ENCODE results near the gene CFB.

CFB gene

GRCh38 chr6:31945507-31946369 is at the start of gene CFB:
TSS of gene CFB (plus strand) at chr6:31946095. CDS start at chr6:31946222, 127 bp downstream.
- Mint-ChIP-seq H3K36me3 (no peaks in the 10 kb centered on the region), H3K4me3 (no peak within 1 kb of the TSS)
- no peak for ATAC-seq

DNA sequence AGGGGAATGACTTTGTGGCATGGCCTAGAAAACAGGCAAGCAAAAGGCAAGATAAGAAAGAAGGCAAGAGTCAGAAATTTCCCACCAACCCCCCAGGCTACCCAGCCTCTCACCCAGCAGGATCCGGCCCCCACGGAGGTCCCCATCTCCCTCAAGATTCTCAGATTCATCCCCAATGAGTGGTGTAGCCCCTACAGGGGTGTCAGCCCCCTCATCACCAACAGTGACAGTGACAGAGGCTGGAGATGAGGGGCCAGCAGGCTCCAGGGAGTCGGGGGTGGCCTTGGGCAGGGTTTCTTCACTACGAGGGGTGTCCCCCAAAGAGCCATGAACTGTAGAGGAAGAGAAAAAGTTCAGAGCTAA is 49.4 kb upstream of the CFB start:
- no peaks in the 10 kb centered on the region for H3K9me3 Mint-ChIP-seq
- peaks cover 31% of the 10 kb centered on the region for H3K36me3 Mint-ChIP-seq
- peaks cover 35% of the 10 kb centered on the region for H3K4me1 Mint-ChIP-seq
- no peaks in the 10 kb centered on the region for H3K27me3 Mint-ChIP-seq
- H3K4me3 Mint-ChIP-seq, result peak overlapping the region; percentile 88
- peak overlapping the region; percentile 81 for H3K27ac Mint-ChIP-seq
- ATAC-seq, result no peak

More at GRCh38 chr6:31945507-31946369, at the start of gene CFB:
- Mint-ChIP-seq H3K4me1 (peaks cover 7% of the 10 kb centered on the region), H3K27ac (no peak within 1 kb of the TSS), H3K9me3 (no peaks in the 10 kb centered on the region), H3K27me3 (peaks cover 36% of the 10 kb centered on the region)

GRCh38 chr6:31896856-31897611 is 48.9 kb upstream of the CFB start:
- H3K9me3 Mint-ChIP-seq, result no peaks in the 10 kb centered on the region
- ATAC-seq, result peak; percentile 42
- H3K4me1 Mint-ChIP-seq, result peaks cover 35% of the 10 kb centered on the region
- peaks cover 25% of the 10 kb centered on the region for H3K36me3 Mint-ChIP-seq
- no peaks in the 10 kb centered on the region for H3K27me3 Mint-ChIP-seq
- H3K27ac Mint-ChIP-seq, result peak overlapping the region; percentile 91
- peak overlapping the region; percentile 94 for H3K4me3 Mint-ChIP-seq

- Mint-ChIP-seq H3K27ac (peak within 1 kb of the TSS; percentile 91), H3K4me1 (peaks cover 41% of the 10 kb centered on the region), H3K9me3 (no peaks in the 10 kb centered on the region), H3K4me3 (peak within 1 kb of the TSS; percentile 94), H3K27me3 (no peaks in the 10 kb centered on the region), H3K36me3 (peaks cover 17% of the 10 kb centered on the region)
- peak; percentile 74 for ATAC-seq
These were observed 48.1 kb upstream of the CFB start, which contains the start of gene EHMT2 for GRCh38 chr6:31897612-31898382. TSS of gene EHMT2 (minus strand) at chr6:31897698. CDS start at chr6:31897677, 21 bp downstream.

GRCh38 chr6:31898383-31899011 is 47.4 kb upstream of the CFB start:
- Mint-ChIP-seq H3K9me3 (no peaks in the 10 kb centered on the region), H3K36me3 (peaks cover 11% of the 10 kb centered on the region), H3K4me3 (peak overlapping the region; percentile 94), H3K27me3 (no peaks in the 10 kb centered on the region), H3K4me1 (peaks cover 46% of the 10 kb centered on the region), H3K27ac (peak overlapping the region; percentile 91)
- peak; percentile 31 for ATAC-seq

GRCh38 chr6:31899215-31899614 is 46.7 kb upstream of the CFB start:
- Mint-ChIP-seq H3K4me3 (peak overlapping the region; percentile 40), H3K27me3 (no peaks in the 10 kb centered on the region), H3K9me3 (no peaks in the 10 kb centered on the region), H3K27ac (peak overlapping the region; percentile 91), H3K36me3 (peaks cover 9% of the 10 kb centered on the region), H3K4me1 (peaks cover 46% of the 10 kb centered on the region)
- ATAC-seq, result no peak

- H3K4me3 Mint-ChIP-seq, result peak overlapping the region; percentile 25
- H3K4me1 Mint-ChIP-seq, result peaks cover 46% of the 10 kb centered on the region
- no peak for ATAC-seq
- H3K36me3 Mint-ChIP-seq, result peaks cover 9% of the 10 kb centered on the region
- H3K9me3 Mint-ChIP-seq, result no peaks in the 10 kb centered on the region
- H3K27ac Mint-ChIP-seq, result peak overlapping the region; percentile 30
- no peaks in the 10 kb centered on the region for H3K27me3 Mint-ChIP-seq
These were observed 45.8 kb upstream of the CFB start for GRCh38 chr6:31899882-31900722.

DNA sequence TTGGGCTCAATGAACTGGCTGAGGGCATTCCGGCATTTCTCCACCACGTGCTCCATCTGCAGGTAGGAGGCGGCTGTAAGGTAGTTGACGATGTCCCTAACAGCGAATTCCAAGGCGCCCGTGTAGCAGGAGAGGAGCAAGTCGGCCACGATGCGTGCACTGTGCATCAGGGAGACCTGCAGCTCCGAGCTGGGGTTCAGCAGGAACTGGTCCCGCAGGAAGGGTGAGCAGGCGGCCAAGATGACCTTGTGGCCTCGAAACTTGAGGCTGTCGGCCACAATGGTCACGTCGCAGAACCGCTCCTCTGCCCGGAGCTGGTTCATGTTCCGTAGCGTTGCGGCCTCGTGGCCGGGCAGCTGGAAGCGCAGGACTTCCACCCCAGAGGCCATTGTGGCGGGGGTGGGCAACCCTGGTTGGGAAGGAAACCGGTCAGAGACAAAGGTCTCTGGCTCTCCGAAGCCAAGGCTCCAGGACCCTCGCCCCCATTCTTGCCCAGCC is 44.9 kb upstream of the CFB start:
- no peak for ATAC-seq
- Mint-ChIP-seq H3K4me1 (peaks cover 40% of the 10 kb centered on the region), H3K27ac (peak overlapping the region; percentile 73), H3K36me3 (peaks cover under 1% of the 10 kb centered on the region), H3K4me3 (peak overlapping the region; percentile 92), H3K27me3 (no peaks in the 10 kb centered on the region), H3K9me3 (no peaks in the 10 kb centered on the region)

GRCh38 chr6:31901415-31901952 is 44.4 kb upstream of the CFB start:
- Mint-ChIP-seq H3K27me3 (no peaks in the 10 kb centered on the region), H3K9me3 (no peaks in the 10 kb centered on the region), H3K27ac (peak overlapping the region; percentile 73), H3K36me3 (no peaks in the 10 kb centered on the region), H3K4me3 (peak overlapping the region; percentile 92), H3K4me1 (peaks cover 35% of the 10 kb centered on the region)
- peak; percentile 61 for ATAC-seq

- Mint-ChIP-seq H3K36me3 (no peaks in the 10 kb centered on the region), H3K27me3 (no peaks in the 10 kb centered on the region), H3K9me3 (no peaks in the 10 kb centered on the region), H3K27ac (peak within 1 kb of the TSS; percentile 73), H3K4me3 (peak within 1 kb of the TSS; percentile 92), H3K4me1 (peaks cover 31% of the 10 kb centered on the region)
- peak; percentile 78 for ATAC-seq
These were observed 43.8 kb upstream of the CFB start, which contains the start of gene ZBTB12 for GRCh38 chr6:31901953-31902643. TSS of gene ZBTB12 (minus strand) at chr6:31902086. CDS start at chr6:31901305, 781 bp downstream.

DNA sequence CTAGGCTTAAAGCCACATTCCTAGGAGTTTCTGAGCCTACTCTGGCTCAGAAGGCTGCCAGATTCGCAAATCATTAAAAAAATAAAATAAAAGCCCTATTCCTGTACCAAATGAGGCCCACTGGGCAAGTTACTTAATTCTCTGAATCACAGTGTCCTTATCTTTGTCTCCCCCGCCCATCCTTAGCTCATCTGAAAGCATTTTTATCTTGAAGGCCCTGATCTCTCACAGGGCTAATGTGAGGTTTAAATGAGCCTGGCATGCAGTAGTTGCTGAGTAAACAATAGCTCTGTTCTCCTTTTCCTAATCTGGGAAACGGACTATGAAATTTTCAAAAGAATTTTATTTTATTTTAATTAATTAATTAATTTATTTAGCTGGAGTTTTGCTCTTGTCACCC is 41.9 kb upstream of the CFB start:
- peaks cover 25% of the 10 kb centered on the region for H3K4me1 Mint-ChIP-seq

GRCh38 chr6:31905041-31905440 is 40.9 kb upstream of the CFB start:
- Mint-ChIP-seq H3K4me1 (peaks cover 17% of the 10 kb centered on the region), H3K4me3 (no peak overlapping the region), H3K27ac (no peak overlapping the region), H3K36me3 (no peaks in the 10 kb centered on the region), H3K27me3 (no peaks in the 10 kb centered on the region), H3K9me3 (no peaks in the 10 kb centered on the region)
- no peak for ATAC-seq

More for the DNA sequence above, 41.9 kb upstream of the CFB start:
- Mint-ChIP-seq H3K27me3 (no peaks in the 10 kb centered on the region), H3K9me3 (no peaks in the 10 kb centered on the region), H3K4me3 (no peak overlapping the region), H3K27ac (no peak overlapping the region), H3K36me3 (no peaks in the 10 kb centered on the region)
- no peak for ATAC-seq

DNA sequence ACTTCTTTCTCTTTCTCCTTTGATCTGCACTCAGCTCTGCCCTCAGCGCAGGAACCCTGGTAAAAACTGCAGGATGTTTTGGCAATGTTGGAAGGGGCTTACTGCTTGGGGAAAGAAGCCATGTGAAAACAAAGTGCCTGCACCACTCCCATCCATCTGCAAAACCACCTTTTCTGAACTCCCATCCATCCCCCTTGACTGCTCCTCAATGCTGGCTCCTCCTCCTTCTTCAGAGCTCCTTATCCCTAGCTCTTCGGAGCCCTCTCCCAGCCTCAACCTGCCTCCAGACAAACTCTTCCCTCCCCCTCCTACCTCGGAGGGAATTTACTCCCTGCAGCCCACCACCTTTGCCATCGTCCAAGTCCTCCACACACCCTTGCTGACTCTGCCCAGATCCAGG is 39.8 kb upstream of the CFB start:
- no peaks in the 10 kb centered on the region for H3K36me3 Mint-ChIP-seq
- peaks cover 21% of the 10 kb centered on the region for H3K4me1 Mint-ChIP-seq
- no peaks in the 10 kb centered on the region for H3K9me3 Mint-ChIP-seq
- no peaks in the 10 kb centered on the region for H3K27me3 Mint-ChIP-seq
- ATAC-seq, result no peak
- H3K27ac Mint-ChIP-seq, result no peak overlapping the region
- no peak overlapping the region for H3K4me3 Mint-ChIP-seq

Data from stimulated activated memory B cell treated with anti-CD40 and anti-IgM and Interleukin-4, amounts not matched to agents 10 μg/mL and 1 μg/mL and 100 μg/mL, for 72 hours (primary cell).